Activated T-cell treated with anti-CD3 and anti-CD28 coated beads for 24 hours (primary cell): ENCODE measurements around the gene CYBC1.

Experiments
- DNase-seq: peaks from one replicate; pipeline ENCODE4 v3.0.0-alpha.2; 2020; ENCODE audit warnings: low read depth

CYBC1 gene

DNA sequence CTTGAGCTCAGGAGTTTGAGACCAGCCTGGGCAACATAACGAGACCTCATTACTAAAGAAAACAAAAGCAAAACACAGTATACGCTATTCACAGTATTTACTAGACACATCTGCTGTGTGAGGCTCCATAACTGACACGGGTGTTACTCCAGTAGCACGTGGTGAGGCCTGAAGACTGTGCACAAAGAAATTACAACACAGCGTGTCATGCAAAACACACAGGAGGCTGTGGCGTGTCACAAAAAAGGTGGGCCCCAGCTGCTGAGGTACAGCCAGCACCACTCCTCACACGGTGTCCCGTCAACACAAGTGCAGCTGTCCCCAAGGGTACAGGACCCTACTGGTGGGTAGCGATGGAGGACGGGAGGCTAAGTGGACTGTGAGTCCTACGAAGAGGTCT, 2.7 kb downstream of the CYBC1 start:
- DNase-seq: no peak

- DNase-seq: no peak
These were observed 3.9 kb downstream of the CYBC1 start for GRCh38 chr17:82446649-82447048.

GRCh38 chr17:82446124-82446523, 4.4 kb downstream of the CYBC1 start:
- DNase-seq: no peak

GRCh38 chr17:82445542-82445941, 5.0 kb downstream of the CYBC1 start:
- no peak for DNase-seq

DNA sequence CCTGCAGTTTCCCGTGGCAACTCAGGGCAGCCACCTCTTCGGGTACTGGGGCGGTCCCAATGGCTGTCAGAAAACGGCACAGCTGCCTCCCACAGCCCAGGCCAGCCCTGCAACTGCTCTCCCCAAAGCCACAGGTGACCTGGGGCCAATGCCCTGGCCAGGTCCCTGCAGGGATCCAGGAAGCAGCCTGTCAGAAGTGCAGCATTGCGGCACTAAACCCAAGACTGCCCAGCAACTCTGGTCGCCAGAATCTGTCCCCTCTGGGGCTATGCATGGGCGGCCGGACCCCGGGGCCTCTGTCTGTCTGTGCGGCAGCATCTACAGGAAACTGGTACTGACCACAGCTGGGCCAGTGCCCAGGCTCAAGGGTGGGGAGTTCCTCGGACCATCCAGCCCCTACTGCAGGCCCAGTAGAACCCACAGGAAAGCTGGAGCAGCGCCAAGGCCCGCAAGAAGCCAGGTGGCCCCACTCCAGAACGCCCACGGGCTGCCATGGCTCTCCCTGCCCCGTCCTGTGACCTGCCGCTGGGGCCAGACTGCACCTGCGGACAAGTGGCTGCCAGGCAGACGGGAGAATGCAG, 5.5 kb downstream of the CYBC1 start:
- DNase-seq: no peak

DNA sequence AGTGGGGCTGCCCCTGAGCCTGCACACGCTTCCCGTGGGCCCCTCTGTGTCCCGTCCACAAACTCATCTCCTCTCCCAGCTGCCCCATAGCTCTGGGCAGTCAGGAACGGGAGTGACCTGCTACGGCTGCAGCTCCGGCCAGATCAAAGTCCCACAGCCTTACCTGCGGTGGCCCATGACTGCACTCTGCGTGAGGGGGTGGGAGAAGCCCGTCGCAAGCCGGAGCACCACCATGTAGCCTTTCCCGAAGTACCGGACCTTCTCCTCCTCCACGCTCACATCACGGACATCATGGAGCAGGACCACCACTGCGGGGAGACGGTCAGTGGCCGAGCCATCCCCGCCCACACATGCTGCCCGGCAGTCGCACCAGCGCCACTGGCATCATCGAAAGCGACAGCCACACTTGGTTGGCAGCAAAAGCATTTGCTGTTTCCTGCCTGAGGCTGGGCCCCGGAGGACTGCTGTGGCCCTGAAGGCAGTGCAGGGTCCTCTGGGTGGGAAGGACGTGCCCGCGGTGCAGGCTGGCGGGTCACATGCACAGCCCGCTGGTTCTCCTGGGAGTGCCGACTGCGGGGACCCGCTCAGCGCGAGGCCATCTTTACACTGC, 6.2 kb downstream of the CYBC1 start:
- no peak for DNase-seq

GRCh38 chr17:82443465-82444283, 6.9 kb downstream of the CYBC1 start:
- DNase-seq: no peak

DNA sequence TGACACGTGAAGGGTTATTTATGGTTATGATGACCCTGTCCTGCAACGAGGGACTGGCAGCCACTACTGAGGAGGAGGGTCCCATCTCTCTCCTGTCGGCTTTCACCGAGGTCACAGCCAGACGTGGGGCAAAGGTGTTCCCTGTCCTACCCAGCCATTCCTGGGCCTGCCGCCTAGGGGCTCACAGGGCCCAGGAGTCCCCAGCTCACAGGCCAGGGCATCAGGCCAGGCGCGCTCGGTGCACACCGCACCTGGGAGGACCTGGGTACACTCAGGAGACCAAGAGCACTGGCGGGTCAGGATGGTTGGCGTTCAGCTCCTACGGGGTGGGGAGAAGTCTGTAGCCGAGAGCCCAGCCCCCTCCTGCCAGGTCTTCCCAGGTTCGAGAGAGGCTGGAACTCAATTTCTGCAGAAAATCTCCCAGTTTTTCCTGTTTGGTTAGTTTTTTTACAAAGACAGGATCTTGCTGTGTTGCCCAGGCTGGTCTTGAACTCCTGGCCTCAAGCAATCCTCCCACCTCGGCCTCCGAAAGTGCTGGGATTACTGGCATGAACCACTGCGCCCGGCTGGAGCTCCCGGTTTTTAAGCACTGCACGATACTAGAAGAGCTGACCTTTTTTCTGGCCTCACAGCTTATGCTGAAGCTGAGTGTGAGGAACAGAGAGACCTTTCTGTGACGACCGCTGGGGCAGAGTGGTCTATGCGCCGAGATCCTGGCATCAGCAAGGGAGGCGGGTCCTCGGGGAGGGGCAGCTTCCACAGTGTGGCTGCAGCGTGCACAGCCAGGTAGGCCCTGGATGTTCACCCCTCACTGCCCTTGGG, 7.7 kb downstream of the CYBC1 start:
- no peak for DNase-seq

DNA sequence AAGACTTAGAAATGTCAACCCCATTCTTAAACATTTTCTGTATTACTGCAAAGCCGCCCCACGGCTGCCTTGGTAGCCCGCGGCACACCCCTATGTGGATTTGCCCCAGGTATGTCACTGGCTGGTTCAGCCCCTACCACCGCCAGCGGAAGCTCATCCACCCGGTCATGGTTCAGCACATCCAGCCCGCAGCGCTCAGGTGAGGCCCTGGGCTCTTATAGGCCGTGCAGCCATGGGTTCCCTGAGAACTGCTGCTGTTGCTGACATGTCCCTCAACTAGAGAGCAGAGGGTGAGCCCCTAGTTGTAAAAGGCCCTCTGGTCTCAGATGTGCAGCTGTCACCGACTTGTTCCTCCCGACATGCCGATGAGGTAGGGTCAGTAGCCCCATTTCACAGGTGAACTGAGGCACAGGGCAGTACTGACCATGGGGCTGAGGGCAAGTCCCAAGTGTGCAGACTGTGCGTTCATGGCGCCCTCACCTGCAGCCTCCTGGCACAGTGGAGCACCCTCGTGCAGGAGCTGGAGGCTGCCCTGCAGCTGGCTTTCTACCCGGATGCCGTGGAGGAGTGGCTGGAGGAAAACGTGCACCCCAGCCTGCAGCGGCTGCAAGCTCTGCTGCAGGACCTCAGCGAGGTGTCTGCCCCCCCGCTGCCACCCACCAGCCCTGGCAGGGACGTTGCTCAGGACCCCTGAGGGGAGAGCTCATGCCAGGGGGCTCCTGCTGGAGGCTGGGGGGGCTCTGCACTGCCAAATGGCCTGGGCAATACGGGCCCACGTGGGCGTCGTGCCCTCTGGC, 8.7 kb downstream of the CYBC1 start:
- no peak for DNase-seq

DNA sequence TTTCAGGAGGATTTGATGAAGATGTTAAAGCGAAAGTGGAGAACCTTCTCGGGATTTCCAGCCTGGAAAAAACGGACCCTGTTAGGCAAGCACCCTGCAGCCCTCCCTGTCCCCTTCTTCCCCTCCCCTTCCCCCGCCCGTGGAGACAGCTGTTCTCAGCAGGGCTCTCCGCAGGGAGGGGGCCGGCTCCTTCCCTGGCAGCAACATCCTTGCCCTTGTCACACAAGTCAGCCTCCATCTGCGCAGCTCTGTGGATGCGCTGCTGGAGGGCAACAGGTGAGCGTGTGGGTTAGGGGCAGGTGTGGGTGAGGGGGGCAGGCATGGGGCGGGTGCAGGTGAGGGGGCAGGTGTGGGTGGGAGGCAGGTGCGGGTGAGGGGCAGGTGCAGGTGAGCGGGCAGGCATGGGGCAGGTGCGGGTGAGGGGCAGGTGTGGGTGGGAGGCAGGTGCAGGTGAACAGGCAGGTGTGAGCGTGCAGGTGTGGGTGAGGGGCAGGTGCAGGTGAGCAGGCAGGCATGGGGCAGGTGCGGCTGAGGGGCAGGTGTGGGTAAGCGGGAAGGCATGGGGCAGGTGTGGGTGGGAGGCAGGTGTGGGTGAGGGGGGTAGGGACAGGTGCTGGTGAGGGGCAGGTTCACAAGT, 9.4 kb downstream of the CYBC1 start:
- no peak for DNase-seq

- DNase-seq: no peak
These were observed 10.0 kb downstream of the CYBC1 start for GRCh38 chr17:82440469-82440981.

- DNase-seq: no peak
These were observed 10.7 kb downstream of the CYBC1 start for GRCh38 chr17:82439829-82440365.

- DNase-seq: no peak
These were observed 11.2 kb downstream of the CYBC1 start for GRCh38 chr17:82439194-82439828.

DNA sequence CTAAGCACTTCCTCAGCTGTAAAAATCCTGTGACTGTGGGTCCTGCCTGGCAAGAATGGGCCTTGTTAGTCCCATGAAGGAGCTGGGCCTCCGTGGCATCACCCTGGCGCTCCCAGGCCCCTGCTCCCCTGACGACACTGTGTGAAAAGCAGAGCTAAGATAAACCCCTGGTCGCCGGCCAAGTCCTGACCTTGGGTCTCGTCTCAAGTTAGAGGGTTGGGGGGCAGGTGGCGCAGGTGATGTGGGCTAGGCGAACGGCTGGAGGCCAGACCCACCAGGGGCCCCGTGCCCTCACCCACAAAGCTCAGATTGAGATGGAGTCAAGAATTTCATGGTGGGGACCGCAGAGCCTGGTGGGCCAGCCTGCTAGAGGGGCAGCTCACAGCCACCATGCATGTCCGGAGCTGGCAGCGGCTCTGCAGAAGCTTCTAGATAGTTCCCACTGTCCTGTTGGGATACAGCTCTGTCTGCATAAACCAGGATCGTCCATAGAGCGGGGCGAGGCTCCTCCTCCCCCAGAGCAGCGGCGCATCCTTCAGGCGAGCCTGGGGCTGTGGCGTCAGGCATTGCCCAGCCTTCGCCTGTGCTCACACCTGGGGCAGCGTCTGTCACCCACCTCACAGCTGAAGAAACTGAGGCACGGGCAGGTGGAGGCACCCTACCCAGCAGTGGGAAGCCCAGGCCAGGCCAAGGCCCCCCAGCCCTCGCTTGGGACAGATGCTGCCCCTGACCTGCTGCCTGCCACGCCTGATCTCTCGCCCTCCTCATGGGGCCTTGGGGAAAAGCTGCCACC, 12.0 kb downstream of the CYBC1 start:
- no peak for DNase-seq

DNA sequence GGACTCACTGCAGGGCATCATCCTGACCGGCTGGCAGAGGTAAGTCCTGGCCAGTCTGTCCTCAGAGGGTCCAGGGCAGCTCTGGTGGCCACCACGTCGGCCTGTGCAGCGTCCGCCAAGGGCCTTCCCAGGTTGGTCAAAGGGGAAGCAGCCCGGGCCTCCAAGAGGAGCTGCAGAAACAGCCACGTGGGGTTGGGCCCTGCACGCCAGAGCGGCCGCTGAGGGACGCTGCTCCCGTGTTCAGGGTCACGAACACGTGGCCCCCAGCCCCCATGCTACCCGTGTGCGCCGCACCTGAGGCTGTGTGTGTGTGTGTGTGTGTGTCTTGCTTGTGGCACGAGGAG, 13.3 kb downstream of the CYBC1 start:
- DNase-seq: no peak

DNA sequence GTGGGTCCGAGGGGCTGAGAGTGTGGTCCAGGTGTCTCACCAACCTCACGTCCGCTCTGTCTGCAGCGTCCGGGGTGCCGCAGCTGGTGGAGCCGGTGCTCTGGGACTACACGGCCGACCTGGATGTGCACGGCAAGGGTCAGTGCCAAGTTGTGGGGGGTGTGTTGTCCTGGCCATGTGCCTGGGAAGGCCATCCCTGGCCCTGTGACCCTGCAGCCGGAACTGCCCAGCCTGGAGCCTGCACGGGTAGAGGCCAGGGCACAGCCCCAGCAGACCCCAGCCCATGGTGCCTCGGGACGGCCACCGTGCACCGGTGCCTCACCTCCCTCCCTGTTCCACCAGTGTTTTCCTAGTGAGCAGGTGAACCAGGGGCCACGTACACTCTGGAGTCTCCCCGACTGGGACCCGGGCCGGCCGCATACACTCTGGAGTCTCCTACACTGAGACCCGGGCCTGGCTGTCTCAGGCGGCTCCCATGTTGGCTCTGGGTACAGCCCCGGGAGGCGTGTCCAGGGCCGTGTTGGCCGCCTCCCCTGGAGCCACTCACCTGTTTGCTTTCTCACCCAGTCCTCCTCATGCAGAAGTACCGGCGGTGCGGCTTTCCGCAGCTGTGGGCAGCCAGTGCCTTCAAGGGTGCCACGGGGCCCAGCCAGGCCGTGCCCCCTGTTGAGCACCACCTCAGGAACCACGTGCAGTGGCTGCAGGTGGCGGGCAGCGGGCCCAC, 13.8 kb downstream of the CYBC1 start:
- no peak for DNase-seq

GRCh38 chr17:82435601-82436583, 14.7 kb downstream of the CYBC1 start:
- no peak for DNase-seq

DNA sequence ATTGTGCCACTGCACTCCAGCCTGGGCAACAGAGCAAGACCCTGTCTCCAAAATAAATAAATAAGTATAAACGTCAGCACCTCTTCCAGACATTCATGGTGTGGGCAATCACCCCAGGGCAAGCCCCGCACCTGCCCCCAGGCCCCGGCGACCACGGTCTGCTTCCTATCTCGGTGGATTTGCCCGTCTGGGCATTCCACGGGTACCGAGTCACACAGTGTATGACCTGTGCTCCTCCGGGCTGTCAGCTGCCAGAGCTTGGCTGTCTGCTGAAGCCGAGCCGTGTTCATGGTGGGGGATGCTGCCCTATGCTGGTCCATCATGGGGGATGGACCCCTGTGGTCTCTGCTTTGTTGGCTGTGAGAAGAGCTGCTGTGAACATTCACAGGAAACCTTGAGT, 15.4 kb downstream of the CYBC1 start:
- DNase-seq: no peak
